Dermis microvascular lymphatic vessel endothelial cell (primary cell): Measurements from ENCODE around the gene HMGN4. TPM values are rescaled to one million over a fixed set of nuclear protein-coding genes. Genes with fewer than 3 reads are reported as not detected.
"Not testable (repeated sequence)": the region's sequence is repeated elsewhere in the genome, so short reads cannot be mapped to it uniquely, and the experiment has no call there.

Source experiments
- DNase-seq, 2 donors: peaks; one replicate each; pipeline versions ENCODE4 v3.0.0 to v3.0.0-alpha.2; 2010; ENCODE audit warnings: low read depth in 2 of 2
- total RNA-seq: library from RNA; depleted of rRNA; stranded (reverse); fragments of >200 nt; gene quantifications from 2 replicates; pipeline ENCODE4 v1.2.1, GENCODE V29; 2014

Gene HMGN4
- 46.1 and 59.6 TPM in 2 replicates for total RNA-seq

DNA sequence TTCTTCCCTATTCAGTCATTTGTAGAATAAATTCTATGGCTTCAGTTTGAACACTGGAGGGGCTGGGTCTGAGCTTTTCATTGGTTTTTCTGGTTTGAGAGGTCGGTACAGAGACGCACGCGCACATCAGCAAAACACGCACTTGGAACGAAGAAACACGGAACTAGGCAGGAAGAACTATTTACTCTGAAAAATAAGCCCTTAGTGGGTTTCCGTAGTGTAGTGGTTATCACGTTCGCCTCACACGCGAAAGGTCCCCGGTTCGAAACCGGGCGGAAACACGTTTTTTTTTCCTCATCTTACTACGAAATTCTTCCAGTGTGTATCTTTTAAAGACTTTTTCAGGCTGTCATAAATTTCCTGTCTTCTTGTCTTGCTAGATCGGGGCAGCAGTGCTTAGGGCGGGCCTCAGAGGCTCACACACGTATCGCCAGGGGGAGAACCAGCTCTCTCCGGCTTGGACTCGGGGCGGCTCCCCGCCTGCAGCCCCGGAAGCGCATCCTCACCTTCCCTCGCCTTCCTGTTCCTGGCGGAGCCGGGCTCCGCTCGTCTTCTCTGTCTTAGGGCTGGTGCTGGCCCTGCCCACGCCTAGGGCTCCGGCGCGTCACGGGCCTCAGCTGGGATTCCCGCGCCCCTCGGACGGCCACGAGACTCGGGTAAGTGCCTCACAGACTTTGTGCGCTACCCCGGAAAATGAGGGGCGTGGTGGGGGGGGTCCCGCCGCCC, at the start of gene HMGN4:
Gene HMGN4 (plus strand): TSS at position 521 of the 726 bp plus-strand sequence. CDS start 6,841 bp downstream, outside the sequence.
- DNase-seq: peak; percentile 92 to 93

DNA sequence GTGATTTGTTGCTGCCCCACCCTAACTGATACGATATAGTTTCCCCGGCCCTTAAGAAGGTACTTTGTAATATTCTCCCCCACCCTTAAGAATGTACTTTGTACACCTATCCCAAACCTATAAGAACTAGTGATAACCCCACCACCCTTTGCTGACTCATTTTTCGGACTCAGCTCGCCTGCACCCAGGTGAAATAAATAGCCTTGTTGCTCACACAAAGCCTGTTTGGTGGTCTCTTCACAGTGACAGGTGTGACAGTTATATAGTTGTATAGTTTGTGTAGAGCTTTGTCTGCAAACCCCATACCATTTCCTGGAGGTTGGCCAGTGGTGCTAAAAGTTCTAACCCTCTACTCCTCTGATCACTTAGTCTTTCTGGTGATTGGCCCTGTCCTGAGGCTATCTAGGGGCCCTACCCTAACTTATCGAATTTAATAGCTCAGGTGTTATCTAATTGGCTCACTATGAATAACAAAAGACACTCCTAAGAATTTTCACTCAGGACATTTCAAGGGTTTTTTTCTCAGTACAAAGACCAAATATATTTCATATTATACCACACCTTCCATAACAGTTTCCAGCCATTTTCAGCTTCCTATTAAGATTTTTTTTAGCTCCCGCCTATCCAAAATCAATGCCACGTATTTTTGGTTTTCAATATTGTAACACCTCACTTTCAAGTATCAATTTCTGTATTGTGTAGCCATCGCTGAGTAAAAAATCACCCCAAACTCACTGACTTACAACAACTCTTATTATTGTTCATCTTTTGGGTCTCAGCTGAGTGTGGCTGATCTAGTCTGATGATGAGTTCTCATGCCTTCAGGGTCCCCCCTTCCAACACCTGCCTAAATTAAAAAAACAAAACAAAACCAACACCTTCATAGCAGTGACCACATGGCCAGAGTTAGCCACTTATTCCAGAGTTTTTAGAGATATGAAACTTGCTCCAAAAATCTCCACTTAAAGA, 47.9 kb upstream of the HMGN4 start:
- no peak for DNase-seq

DNA sequence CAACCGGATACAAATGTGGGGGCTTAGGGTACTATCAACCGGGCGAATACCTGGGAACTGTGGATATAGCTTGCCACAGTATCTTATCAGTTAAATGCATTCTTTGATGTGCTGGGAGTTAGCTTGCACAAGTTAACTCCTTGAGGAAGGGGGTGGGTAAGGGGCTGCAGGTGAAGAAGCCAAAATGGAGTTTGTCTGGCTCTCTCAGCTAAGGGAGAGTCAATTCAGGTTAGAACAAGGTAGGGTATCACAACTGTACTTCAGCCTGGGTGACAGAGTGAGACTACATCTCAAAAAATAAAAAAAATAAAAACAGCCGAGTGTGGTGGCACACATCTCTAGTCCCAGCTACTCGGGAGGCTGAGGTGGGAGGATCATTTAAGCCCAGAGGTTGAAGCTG, 46.6 kb upstream of the HMGN4 start:
- DNase-seq: no peak

- DNase-seq: peak in 1 of 2 donors; percentile 35
These were observed 44.9 kb upstream of the HMGN4 start for GRCh38 chr6:26493258-26493657.

- DNase-seq: no peak
These were observed 44.0 kb upstream of the HMGN4 start for GRCh38 chr6:26494117-26494516.

DNA sequence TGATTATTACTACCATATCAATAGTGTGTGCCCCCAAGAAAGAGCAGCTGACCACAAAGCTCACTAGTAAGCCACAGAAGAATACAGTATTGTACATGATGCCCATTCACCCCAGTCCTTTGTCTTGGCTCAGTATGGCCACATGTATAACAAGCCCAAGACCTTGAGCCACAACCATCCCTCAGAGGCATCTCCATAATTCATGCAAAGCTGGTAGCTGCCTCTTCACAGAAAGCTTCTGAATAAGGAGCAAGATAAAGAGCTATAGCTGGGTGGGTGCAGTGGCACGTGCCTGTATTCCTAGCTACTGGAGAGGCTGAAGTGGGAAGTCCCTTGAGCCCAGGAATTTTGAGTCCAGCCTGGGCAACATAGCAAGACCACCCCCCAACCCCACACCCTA, 42.9 kb upstream of the HMGN4 start:
- DNase-seq: no peak

- DNase-seq: no peak
These were observed 40.6 kb upstream of the HMGN4 start for GRCh38 chr6:26497610-26498009.

GRCh38 chr6:26500102-26500501, 38.1 kb upstream of the HMGN4 start, which contains the start of gene BTN1A1:
BTN1A1 (plus strand) TSS chr6:26500303; CDS start chr6:26501287, 984 bp downstream.
- no peak for DNase-seq

DNA sequence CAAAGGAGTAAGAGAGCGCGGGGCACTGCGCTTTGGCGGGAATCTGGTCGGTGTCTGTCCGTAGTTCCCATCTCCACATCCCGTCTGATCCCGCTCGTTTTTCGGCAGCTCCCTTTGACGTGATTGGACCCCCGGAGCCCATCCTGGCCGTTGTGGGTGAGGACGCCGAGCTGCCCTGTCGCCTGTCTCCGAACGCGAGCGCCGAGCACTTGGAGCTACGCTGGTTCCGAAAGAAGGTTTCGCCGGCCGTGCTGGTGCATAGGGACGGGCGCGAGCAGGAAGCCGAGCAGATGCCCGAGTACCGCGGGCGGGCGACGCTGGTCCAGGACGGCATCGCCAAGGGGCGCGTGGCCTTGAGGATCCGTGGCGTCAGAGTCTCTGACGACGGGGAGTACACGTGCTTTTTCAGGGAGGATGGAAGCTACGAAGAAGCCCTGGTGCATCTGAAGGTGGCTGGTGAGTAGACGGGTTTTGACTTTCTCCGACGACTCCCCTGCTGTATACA, 36.6 kb upstream of the HMGN4 start:
- DNase-seq: peak in 1 of 2 donors; percentile 1

- DNase-seq: no peak
These were observed 36.0 kb upstream of the HMGN4 start for GRCh38 chr6:26502165-26502564.

- no peak for DNase-seq
These were observed 35.5 kb upstream of the HMGN4 start for GRCh38 chr6:26502626-26503025.

DNA sequence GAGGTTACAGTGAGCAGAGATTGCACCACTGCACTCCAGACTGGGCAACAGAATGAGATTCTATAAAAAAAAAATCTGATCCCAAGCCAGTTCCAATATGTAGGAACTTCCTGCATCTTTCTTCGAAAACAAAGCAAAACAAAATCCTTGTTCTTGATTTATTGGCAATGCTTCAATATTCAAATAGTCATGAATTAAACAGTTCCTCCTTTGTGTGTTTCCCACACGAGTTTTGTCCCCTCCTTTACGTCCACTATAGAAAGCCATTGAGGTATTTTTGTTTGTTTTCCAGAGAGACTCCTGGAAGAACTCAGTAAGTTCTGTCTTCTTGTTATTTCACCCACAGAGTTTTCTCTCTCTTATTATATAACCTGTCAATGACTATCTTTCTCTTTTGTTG, 30.5 kb upstream of the HMGN4 start:
- DNase-seq: no peak

DNA sequence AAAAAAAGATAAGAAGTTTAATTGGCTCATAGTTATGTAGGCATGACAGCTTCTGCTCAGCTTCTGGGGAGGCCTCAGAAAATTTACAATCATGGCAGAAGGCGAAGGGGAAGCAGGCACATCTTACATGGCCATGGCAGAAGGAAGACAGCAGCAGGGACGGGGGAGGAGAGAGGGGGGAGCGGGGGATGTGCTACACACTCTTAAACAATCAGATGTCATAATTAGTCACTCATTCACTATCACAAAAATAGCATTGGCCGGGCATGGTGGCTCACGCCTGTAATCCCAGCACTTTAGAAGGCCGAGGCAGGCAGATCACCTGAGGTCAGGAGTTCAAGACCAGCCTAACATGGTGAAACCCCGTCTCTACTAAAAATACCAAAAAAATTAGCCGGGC, 27.1 kb upstream of the HMGN4 start:
- not testable (repeated sequence) for DNase-seq

DNA sequence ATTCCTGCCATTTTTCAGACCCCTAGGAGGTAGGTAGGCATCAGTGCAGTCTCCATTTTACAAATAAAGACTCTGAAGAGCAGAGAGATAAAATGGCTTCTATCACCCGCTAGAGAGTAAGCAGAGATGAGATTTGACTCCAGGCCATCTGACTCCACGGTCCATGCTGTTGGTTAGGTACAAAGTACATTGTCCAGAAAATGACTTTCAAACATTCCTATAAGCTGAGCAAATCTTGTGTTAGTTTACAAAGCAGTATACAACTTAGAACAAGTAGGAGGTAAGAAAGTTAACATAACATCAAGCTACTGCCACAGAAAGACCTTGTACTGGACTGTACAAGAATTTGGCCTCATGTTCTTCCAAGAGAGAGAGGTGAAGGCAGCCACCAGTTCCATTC, 23.2 kb upstream of the HMGN4 start:
- DNase-seq: no peak

DNA sequence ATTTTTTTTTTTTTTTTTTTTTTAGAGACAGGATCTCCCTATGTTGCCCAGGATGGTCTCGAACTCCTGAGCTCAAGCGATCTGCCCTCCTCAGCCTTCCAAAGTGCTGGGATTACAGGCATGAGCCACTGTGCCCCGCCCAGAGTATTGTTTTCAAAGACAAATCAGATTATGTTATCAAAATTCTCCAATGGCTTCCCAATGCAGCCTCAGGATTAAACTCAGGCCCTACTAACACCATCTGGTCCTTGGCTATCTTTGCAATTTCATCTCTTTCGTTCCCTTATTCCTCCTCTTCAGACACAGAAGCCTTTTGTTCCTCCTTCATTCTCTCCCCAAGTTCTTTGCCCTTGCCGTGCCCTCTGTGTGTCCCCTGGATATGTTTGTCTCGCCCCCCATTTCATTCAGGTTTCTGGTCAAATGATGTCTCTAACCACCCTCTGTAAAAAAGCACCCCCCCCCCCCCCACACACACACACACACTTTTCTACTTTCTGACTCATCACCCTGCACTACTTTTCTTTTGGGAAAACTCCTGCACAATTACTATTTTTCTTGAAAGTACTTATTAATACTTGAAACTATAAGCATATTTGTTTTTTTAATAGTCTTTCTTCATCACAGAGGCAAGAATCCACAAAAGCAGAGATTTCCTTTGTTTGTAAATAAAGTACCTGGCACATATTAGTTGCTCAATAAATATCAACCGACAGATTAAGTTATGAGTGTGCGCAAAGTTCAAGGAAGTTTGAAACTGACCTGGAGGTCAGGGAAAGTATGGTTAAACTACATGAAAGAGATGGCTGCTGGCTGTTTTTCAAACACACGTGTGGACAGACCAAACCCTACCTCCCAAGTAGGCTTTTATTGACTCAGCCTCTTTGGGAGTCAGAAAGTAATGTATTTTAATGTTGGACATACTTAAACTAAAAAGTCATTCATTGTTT, 21.4 kb upstream of the HMGN4 start:
- no peak for DNase-seq

DNA sequence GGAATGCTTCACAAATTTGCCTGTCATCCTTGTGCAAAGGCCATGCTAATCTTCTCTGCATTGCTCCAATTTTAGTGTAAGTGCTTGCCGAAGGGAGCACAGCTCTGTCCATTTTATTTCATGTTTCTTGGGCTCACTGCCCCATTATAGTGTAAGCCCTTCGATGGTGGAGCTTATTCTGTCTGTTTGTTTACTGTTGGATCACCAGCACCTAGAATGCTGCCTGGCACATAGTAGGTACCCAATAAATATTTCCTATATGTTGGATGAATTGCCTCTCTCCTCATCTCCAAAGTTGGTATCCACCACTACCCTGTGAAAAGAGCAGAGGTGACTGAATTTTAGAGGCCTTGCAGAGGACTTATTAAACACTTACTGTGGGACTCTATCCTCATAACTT, 18.8 kb upstream of the HMGN4 start:
- DNase-seq: no peak

DNA sequence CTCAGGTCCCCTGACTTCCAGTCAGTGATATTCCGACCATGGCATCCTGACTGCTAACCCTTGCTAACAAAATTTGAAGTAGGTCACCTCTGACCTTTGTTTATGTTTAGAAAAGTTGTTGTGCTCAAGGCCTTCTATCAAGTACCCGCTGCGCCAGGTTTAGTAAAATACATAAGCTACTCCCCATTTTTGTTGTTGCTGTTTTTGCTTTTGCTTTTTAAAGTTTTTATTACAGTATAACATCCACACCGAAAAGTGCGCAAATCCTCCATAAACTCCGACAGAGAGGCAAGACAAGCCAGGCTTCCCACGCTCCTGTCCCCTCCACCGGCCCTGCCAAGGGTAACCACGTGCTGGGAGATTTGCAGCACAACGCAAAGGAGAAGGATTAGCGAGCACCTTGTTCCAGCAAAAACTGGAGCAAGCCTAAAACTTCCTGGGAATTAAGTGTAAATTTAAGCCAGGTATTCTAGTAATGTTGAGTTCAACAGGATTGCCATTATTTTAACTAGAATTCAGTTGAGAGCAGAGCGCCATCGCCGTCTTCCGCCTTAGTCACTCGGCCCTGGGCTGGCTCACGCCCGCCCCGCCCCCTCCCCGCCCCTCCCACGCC, 17.8 kb upstream of the HMGN4 start:
- peak in 1 of 2 donors; percentile 45 for DNase-seq

GRCh38 chr6:26520850-26521599, 17.1 kb upstream of the HMGN4 start:
- DNase-seq: peak; percentile 74 to 85

DNA sequence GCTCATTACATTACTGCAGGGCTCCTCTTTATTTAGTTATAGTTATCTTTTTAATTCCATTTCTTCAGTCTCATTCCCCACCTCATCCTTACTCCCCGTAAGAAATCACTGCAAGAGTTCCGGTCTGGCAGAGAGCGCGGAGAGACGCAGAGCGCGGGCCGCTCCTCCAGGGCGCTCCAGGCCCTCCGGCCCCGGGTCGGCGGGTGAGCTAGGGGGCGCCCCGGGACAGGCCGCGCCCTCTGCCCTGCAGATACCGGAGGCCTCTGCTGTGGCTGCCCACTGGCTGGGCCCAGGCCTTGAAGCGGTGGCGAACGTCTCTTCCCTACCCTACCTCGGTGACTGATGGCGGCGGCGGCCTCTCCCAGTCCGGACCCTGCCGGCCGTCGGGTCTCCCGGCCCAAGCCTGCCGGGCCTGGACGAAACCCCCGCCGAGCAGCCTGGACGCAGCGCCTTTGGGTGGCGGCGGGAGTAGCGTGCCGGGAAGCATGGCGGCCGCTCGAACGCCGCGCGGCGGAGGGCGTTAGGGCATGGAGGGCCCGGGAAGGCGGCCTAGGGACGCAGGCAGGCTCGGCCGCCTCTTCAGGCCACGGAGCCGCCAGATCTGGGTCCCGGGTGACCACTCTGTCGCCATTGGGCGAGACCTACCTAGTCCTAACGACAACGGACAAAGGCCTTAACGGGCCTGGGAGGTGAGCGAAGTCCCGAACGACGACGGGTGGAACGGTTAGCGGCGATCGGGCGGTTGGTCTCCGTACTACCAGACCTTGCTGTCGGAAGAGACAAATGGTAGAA, 16.4 kb upstream of the HMGN4 start:
- peak in 1 of 2 donors; percentile 76 for DNase-seq
